CD4-positive, alpha-beta T cell treated with Interferon alpha-2 for 1 hour (primary cell): ENCODE data around the gene FAM83E.
A peak's percentile ranks its signal among the peaks of the same experiment; 100 is the strongest.
"Not testable (repeated sequence)": the region's sequence is repeated elsewhere in the genome, so short reads cannot be mapped to it uniquely, and the experiment has no call there.

Experiments
- DNase-seq, 2 donors: peaks; one replicate each; pipeline ENCODE4 v3.0.0-alpha.2; 2020 to 2022

FAM83E gene

DNA sequence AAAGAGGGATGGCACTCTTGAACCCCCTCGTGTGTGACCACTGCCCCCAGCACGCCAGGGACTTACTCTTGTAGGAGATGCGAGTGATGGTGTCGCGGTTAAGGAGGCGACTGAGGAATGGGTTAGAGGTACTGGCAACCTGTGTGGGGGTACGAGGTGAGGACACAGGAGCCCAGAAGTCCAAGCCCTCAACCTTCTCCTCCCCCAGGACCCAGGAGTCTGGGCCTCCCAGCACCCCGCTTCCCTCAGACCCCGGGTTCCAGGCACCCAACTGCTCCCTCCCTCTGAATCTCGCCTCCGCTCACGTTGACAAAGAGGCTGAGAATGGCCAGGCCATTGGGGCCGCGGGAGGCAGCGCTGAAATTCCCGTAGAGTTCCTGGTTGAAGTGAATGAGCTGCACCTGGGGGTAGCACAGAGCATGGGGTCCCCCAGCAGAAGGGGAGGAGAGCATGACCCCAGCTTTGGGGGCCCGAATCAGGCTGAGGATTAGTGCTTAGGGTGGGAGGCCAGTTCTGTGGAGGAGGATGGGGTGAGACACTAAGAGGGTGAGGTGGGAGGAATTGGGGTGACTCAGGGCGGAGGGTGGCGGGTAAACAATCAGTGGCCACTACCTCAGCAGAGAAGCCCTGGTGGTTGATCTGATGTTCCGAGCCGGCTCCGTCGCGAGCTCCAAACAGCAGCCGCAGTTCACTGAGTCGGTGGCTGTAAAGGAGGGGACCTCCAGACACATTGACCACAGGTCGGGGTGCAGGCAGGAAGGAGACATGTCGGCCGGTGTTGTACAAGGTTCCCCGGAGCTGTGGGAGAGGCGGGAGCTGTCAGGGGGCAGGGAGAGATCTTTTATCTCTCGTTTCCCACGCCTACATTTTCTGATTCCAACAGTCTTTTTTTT lies 24.9 kb upstream of the FAM83E start:
- peak in 1 of 2 donors; percentile 45 for DNase-seq

DNA sequence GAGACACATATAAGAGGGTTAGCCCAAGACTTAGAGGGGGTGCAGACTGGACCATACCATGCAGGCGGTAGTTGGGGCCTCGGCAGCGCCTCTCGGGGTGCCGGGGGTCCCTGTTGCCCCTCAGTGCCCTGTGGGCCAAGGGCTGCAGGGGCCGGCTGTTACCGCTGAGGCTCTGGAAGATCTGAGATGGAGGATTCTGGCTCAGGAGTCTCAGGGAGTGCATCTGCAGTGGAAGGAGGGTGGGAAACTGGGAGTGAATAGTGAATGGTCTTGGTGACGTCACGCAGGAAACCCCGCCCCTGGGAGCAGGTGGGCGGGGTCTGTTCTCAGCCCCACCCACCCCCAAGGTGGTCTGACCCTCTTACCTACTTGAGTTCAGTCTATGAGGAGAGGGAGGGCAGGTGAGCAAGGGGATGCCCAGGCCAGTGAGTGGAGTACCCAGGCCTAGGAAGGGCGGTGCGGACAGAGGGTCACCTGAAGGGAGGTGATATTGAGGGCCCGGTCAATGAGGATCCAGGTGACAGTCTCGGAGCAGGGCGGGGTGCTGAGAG lies 24.0 kb upstream of the FAM83E start:
- no peak for DNase-seq

DNA sequence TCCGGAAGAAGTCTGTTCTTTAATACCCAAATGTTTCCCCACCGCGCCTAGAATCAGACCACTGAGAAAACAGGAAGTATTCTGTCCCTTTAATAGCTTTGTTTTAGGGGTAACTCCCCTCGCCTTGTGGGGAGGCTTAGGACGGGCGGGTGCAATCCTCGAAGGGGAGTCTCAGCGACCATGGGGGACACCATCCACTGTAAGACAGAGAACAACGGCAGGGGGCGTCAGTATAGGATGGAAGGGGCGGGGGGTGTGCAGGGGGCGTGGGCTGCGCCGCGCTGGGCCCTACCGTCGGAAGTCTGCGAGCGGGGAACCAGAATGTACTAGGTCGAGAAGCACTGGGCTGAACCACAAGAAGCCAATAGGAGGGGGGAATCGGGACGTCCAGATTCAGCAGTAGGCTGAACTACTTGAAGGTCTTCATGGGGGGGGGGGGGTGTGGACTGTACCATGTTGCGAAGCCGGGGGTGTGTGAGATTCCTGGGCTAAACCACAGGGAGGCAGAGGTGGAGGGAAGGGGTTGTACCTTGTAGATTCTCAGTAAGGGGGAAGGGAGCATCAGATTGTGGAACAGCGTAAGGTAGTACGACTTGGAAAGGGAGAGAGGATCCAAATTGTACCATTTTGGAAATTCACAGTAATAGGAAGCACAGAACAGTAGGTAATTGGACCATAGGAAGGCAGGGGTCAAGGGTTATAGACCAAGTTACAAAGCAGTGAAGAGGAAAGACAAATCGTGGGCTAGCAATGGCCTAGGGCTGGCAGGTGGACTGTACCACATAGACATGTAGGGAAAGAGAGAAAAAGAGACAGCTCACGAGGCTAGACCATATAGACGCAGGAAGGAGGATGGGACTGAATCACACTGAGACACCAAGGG lies 23.3 kb upstream of the FAM83E start:
- DNase-seq: peak; percentile 94

DNA sequence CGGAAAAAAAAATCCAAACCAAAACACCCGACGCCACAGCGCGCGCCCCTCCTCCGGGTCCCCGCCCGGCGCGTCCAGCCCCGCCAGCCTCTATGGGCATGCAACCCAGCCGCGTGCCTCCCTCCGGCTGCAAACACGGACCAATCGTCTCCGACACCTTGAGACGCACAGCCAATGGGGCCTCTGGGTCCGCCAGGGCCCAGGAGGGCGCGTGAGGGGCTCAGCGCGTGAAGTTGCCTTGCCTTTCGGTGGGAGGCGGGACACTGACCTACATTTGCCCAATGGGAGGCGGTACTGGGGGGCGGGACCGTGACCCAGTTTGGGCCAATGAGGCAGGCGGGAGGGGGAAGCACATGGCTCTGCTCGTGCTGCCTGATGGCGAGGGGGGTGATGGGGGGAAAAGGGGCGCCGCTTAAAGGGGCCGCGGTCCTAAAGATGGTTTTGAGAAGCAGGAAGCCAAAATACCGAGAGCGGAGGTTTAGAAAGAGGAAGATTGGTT lies 22.6 kb upstream of the FAM83E start:
- peak; percentile 100 for DNase-seq

DNA sequence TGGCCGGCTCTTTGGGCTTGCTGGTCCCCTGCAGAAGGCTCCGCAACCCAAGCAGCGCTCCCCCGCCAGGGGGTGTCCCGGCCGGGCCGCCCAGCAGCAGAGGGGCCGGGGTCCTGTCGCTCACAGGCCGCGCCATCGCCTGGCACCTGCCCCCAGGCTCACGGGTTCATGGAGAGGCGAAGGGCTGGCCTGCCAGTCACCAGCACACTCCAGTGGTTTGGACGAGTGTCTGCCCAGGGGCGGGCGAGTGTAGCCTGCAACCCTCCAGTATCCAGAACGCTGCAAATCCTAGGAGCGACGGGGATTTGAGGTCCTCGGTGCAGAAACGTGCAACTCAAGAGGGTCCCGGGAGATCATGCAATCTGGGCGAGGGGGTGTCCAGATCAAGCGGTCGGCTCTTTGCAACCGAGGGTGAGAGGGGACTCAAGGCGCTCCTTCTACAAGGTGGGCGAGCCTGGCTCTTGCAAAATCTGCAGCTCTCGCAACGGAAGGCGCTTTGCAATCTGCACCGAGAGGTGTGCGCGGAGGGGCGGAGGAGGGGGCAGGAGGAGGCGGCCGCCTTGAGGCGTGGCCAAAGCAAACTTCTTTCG lies 22.1 kb upstream of the FAM83E start, which contains the start of gene DBP:
TSS of gene DBP (minus strand) at position 521 of the 590 bp plus-strand sequence. CDS start at position 136, 385 bp downstream.
- peak in 1 of 2 donors; percentile 33 for DNase-seq

DNA sequence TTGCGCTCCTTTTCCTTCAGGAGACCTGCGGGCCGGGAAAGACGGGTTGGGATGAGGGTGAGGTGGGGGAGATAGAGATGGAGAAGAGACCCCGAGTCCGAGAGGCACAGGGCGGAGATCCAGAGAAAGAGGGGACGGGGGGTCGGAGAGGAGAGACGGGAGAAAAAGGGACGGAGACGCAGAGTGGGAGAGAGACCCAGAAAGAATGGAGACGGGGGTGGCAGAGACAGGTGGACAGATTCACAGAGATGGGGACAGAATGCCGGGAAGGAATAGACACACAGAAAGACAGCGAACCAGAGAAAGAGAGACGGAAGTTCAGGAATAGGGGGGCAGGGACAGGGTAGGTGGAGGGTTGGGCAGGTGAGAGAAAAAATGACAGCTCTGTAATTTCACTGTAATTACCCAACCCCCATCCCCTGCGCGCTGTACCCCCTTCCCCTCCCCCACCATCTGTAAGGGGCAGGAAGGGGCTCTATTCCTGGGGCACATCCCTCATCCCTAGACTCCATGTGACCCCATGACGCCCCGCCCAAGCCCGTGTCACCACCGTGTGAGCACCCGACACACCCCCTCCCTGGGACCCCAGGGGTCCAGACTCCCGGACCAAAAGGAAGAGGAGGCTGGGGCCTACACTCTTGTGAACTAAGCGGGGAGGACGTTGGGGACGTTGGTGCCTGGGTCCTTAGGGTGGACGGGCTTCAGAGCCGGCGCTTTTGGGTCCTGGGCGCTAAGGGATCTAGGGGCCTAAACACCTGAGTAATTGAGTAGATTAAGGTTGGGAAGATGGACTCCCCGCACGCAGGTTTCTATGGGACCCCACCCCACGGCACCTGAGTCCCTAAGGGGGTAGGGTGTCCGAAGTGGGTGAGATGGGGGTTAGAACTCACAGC lies 21.3 kb upstream of the FAM83E start:
- peak in 1 of 2 donors; percentile 42 for DNase-seq

DNA sequence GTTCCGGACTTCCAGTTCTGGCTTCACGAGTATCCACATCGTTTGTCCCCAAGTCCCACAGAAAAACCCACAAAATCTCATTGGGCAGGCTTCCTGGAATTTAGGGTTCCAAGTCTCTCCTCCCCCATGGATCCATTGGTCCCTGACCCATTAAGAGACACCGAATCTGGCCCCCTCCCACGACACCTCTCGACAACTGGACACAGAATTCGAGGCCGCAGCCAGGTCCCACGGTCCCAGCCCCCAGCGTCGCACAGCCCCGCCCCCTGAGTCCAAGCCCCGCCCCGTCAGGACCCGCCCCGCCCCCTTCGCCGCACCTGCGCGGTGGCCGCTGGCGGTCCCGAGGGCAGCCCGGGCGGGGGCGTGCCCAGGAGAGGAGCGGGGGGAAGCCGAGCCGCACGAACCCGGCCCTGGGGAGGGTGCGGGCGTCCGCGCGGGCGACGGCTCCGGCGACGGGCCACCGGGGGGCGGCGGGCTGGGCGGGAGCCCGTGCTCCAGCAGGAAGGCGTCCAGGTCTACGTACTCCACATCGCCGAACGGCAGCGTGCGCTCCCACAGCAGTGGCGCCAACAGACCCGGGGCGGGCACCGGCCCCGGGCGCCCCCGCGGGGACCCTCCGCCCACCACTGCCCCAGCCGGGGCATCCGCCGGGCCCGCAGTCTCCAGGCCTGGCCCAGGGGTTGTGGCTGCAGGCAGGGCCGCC lies 20.5 kb upstream of the FAM83E start:
- peak; percentile 64 to 78 for DNase-seq

DNA sequence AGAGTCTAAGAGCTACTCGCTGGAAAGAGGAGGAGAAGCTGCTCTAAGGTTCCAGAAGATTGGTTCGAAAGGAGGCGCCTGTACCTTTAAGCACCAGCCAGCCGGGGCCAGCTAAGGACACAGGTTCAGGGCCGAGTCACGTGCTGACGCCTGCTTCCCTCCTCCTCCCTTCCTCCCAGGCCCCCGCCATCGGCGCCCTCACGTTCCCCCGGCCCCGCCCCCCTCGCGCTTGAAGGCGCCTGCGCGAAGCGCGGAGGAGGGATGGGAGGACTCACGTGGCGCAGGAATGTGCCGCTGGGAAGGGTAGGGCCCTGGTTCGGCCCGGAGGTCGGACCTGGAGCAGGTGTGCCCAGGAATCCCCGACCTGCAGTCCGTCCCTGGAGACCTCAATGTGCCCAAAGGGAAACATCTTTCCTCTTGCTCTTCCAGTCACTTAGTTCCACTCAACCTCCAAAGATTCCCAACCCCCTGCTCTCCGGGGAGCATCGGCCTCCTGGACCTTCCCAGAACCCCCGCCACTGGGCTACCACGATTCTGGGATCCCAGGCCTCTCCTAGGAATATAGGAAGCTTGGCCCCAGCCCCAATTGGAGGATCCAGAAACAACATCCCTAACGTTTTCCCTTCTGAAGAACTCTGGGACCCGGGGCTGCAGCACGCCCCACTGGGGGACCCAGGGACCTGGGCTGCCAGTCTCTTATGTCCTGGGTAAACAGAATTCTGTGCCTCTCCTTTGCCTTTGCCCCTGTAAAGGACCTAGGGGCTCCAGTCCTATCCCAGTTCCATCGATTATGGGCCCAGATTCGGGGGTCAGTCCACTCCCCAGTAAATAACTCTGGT lies 19.8 kb upstream of the FAM83E start:
- peak; percentile 93 to 94 for DNase-seq

DNA sequence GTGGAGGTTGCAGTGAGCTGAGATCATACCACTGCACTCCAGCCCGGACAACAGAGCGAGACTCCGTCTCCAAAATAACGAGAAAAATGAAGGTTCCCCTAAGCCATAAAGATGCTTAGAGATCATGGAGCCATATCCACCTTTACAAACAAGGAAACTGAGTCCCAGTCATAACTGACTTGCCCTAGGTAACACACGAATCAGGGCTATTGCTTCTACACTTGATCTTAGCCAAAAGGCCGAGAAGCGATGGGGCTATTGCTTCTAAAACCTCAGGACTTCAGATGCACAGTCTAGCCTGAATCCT lies 19.1 kb upstream of the FAM83E start:
- no peak for DNase-seq

DNA sequence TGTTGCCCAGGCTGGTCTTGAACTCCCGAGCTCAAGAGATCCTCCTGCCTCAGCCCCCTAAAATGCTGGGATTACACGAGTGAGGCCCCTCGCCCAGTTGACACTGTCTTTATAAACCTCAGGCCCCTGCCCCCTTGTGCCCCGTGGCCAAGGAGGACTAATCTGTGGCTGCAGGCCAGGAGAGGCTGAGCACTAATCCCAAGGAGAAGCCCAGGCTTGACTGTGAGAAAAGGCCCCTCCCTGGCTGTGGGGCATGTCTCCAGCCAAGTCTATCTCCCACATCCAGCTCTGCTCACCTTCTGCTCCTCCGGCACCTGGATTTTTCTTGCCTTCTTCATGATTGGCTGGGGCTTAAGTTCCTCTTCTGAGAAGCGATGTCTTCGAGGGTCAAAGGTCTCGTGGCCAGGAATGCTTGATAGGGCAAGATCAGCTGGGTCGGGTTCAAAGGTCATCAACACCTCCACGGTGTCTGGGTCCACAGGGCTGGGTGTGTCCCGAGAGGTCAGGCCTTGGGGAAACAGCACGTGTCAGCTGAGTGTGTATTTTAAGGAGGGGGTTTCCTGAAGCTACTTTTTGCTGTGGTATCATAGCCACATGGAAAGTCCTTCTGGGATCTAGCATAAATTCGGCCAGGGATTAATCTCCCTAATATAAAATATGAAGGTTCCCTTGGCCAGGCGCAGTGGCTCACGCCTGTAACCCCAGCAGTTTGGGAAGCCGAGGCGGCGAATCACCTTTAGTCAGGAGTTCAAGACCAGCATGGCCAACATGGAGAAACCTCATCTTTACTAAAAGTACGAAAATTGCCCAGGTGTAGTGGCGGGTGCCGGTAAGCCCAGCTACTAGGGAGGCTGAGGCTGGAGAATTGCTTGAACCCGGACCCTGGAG lies 18.5 kb upstream of the FAM83E start:
- DNase-seq: no peak

DNA sequence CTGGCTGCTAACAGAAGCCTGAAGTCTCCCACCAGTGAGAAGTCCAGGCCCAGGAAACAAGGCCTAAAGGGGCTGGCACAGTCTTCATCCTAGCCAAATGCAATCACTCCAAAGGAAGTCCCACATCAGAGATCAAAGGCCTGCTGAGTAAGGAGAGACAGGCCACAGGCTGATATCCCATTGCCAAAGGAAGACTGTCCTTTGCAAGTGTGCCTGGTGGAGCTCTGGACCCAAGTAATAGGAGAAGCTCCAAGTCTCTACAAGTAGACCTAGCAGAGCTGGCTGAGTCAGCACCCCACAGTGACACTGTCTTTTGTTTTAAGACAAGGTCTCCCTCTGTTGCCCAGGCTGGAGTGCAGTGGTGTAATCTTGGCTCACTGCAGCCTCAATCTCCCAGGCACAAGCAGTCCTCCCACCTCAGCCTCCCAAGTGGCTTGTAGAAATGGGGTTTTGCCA lies 17.8 kb upstream of the FAM83E start:
- no peak for DNase-seq

DNA sequence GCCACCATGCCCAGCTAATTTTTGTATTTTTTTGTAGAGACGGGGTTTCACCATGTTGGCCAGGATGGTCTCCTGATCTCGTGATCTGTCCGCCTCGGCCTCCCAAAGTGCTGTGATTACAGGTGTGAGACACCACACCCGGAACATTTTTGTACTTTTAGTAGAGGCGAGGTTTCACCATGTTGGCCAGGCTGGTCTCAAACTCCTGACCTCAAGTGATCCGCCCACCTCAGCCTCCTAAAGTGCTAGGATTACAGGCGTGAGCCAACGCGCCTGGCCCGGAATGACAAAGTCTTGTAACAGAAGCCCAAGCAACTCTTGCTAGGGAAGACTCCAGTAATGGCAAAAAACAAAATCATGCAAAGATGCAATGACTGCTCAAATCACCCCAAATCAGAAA lies 17.4 kb upstream of the FAM83E start:
- DNase-seq: not testable (repeated sequence)

DNA sequence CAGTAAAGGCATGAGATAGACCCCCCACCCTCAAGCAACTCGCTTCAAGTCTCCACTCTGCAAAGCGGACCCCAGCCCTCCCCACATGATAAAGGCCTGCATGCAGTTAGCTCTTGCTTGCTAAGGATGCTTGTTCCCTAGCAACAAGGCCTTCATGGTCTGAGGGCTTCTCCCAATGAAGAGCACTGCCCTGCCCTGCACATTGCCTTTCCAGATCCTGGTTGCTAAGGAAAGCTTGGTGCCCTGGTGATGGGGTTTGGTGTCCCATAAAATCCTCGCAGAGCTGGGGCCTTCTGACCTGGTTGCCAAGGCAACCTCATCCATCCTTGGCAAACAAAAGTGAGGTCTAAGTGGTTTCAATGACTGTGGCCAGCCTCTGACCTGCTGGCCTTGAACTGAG lies 16.3 kb upstream of the FAM83E start:
- no peak for DNase-seq

DNA sequence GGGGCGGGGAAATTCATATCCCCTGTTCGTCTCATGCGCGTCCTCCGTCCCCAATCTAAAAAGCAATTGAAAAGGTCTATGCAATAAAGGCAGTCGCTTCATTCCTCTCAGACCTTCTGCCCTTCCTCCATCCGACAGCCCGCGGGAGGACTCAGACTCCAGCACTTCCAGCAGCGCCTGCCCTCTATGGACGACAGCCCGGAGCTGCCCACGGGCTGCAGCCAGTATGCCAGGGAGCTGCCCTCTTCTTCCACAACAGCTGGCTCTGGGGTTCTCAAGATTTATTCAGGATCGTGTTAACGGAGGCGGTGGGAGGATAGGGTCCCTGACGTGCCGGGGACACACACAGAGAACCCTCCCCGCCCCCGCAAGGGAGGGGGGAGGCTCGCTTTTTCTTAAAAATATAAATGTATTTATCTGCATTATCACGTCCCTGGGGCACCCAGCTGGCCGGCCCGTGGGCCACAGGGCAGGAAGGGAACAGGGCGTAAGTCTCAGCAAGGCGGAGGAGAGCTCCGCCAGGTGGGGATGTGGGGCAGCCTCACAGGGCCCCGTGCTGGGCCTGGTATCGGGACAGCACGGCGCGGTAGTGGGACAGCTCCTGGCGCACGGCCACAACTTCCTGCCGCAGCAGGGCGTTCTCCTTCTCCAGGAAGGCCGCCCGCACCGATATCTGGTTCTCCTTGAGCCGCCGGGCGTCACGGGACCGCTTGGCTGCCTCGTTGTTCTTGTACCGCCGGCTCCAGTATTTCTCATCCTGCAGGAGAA lies 15.6 kb upstream of the FAM83E start:
- no peak for DNase-seq

DNA sequence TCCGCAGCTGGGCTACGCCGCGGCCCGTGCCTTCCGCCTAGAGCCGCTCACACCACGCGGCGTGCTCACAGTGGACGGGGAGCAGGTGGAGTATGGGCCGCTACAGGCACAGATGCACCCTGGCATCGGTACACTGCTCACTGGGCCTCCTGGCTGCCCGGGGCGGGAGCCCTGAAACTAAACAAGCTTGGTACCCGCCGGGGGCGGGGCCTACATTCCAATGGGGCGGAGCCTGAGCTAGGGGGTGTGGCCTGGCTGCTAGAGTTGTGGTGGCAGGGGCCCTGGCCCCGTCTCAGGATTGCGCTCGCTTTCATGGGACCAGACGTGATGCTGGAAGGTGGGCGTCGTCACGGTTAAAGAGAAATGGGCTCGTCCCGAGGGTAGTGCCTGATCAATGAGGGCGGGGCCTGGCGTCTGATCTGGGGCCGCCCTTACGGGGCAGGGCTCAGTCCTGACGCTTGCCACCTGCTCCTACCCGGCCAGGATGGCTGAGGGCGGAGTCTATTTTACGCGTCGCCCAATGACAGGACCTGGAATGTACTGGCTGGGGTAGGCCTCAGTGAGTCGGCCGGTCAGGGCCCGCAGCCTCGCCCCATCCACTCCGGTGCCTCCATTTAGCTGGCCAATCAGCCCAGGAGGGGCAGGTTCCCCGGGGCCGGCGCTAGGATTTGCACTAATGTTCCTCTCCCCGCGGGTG lies 14.9 kb upstream of the FAM83E start:
- DNase-seq: no peak

DNA sequence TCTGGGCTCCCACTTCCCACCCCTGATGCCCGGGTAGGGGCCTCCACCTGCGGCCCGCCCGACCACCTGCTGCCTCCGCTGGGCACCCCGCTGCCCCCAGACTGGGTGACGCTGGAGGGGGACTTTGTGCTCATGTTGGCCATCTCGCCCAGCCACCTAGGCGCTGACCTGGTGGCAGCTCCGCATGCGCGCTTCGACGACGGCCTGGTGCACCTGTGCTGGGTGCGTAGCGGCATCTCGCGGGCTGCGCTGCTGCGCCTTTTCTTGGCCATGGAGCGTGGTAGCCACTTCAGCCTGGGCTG lies 14.4 kb upstream of the FAM83E start:
- no peak for DNase-seq

DNA sequence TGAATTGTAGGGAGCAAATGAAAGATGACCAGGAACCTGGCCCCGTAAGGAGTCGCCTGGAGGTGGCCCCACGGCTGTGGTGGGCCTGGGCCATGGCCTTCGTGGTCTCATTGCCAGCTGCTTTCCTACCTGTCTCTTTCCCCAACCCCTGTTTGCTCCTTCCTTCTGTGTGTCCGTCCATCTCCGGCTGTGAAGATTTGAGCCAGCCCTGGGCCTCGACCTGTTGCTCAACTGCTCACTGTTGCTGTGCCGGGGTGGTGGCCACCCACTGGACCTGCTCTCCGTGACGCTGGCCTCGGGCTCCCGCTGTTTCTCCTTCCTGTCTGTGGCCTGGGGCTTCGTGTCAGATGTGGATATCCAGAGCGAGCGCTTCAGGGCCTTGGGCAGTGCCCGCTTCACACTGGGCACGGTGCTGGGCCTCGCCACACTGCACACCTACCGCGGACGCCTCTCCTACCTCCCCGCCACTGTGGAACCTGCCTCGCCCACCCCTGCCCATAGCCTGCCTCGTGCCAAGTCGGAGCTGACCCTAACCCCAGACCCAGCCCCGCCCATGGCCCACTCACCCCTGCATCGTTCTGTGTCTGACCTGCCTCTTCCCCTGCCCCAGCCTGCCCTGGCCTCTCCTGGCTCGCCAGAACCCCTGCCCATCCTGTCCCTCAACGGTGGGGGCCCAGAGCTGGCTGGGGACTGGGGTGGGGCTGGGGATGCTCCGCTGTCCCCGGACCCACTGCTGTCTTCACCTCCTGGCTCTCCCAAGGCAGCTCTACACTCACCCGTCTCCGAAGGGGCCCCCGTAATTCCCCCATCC lies 13.8 kb upstream of the FAM83E start:
- no peak for DNase-seq
